GM19463 (cell line): ENCODE measurements around the gene CAMTA1.

Experiments
- ATAC-seq: cut with Tn5 transposase; IDR thresholded peaks from one replicate; pipeline ENCODE4 v1.9.1; 2021; ENCODE audit warnings: mild to moderate bottlenecking, moderate library complexity; ENCODE audit not compliant: unreplicated experiment

CAMTA1 gene

GRCh38 chr1:7052701-7053100, 267.4 kb downstream of the CAMTA1 start:
- no peak for ATAC-seq

GRCh38 chr1:7060745-7061144, 275.5 kb downstream of the CAMTA1 start:
- ATAC-seq = no peak

- ATAC-seq = no peak
Measured at GRCh38 chr1:7062346-7063061, 277.2 kb downstream of the CAMTA1 start.

GRCh38 chr1:7063981-7064380, 278.7 kb downstream of the CAMTA1 start:
- ATAC-seq = no peak

GRCh38 chr1:7068552-7068951, 283.3 kb downstream of the CAMTA1 start:
- no peak for ATAC-seq

GRCh38 chr1:7069931-7070330, 284.7 kb downstream of the CAMTA1 start:
- ATAC-seq = no peak

- ATAC-seq = no peak
Measured at GRCh38 chr1:7070389-7071029, 285.3 kb downstream of the CAMTA1 start.

- ATAC-seq = no peak
Measured at GRCh38 chr1:7076117-7076516, 290.9 kb downstream of the CAMTA1 start.

GRCh38 chr1:7076572-7076971, 291.3 kb downstream of the CAMTA1 start:
- no peak for ATAC-seq

GRCh38 chr1:7077136-7077535, 291.9 kb downstream of the CAMTA1 start:
- no peak for ATAC-seq

GRCh38 chr1:7077970-7078369, 292.7 kb downstream of the CAMTA1 start:
- no peak for ATAC-seq

- ATAC-seq = no peak
Measured at GRCh38 chr1:7079637-7080036, 294.4 kb downstream of the CAMTA1 start.

- ATAC-seq = no peak
Measured at GRCh38 chr1:7084232-7084894, 299.1 kb downstream of the CAMTA1 start.

GRCh38 chr1:7085521-7085920, 300.3 kb downstream of the CAMTA1 start:
- ATAC-seq = no peak

- no peak for ATAC-seq
Measured at GRCh38 chr1:7086106-7086505, 300.9 kb downstream of the CAMTA1 start.

GRCh38 chr1:7087888-7088287, 302.6 kb downstream of the CAMTA1 start:
- ATAC-seq = no peak

- ATAC-seq = no peak
Measured at GRCh38 chr1:7089497-7089896, 304.2 kb downstream of the CAMTA1 start.

GRCh38 chr1:7093297-7093696, 308.0 kb downstream of the CAMTA1 start:
- no peak for ATAC-seq

- no peak for ATAC-seq
Measured at GRCh38 chr1:7094086-7094485, 308.8 kb downstream of the CAMTA1 start.

GRCh38 chr1:7094509-7094908, 309.3 kb downstream of the CAMTA1 start:
- ATAC-seq = no peak

- no peak for ATAC-seq
Measured at GRCh38 chr1:7095343-7095964, 310.2 kb downstream of the CAMTA1 start.
